Hepatocyte (in vitro differentiated cells): ENCODE data around the gene TMEM237. TPM values are rescaled to one million over a fixed set of nuclear protein-coding genes. Genes with fewer than 3 reads are reported as not detected.

ENCODE experiments used
- DNase-seq: peaks from one replicate; pipeline ENCODE4 v3.0.0-alpha.2; 2016; ENCODE audit warnings: low spot score
- H2AFZ ChIP-seq: fragments of 200-600 bp; sonication (generic); 2 replicates; pipeline ENCODE4 v1.6.0; 2016; ENCODE audit warnings: antibody characterized with exemption, mild to moderate bottlenecking
- H3K27ac ChIP-seq: fragments of 200-600 bp; sonication (generic); 2 replicates; pipeline ENCODE4 v1.5.1; 2016; ENCODE audit warnings: mild to moderate bottlenecking
- H3K27me3 ChIP-seq: fragments of 200-600 bp; sonication (generic); 2 replicates; pipeline ENCODE4 v1.6.1; 2016
- H3K36me3 ChIP-seq: fragments of 200-600 bp; sonication (generic); replicated peaks from 2 replicates; pipeline ENCODE4 v1.5.1; 2016; ENCODE audit warnings: low read depth; ENCODE audit not compliant: insufficient read depth
- H3K4me1 ChIP-seq: fragments of 200-600 bp; sonication (generic); 2 replicates; pipeline ENCODE4 v1.5.1; 2016; ENCODE audit warnings: mild to moderate bottlenecking, moderate library complexity; ENCODE audit not compliant: insufficient read depth
- H3K4me2 ChIP-seq: fragments of 200-600 bp; sonication (generic); 2 replicates; pipeline ENCODE4 v1.6.0; 2016
- H3K4me3 ChIP-seq: fragments of 200-600 bp; sonication (generic); 2 replicates; pipeline ENCODE4 v1.5.1; 2016; ENCODE audit warnings: mild to moderate bottlenecking
- H3K79me2 ChIP-seq: fragments of 200-600 bp; sonication (generic); 2 replicates; pipeline ENCODE4 v1.6.0; 2017; ENCODE audit warnings: mild to moderate bottlenecking
- H3K9me2 ChIP-seq: fragments of 200-600 bp; sonication (generic); replicated peaks from 2 replicates; pipeline ENCODE4 v1.6.0; 2017; ENCODE audit warnings: mild to moderate bottlenecking; ENCODE audit not compliant: insufficient read depth
- H3K9me3 ChIP-seq: fragments of 200-600 bp; sonication (generic); 2 replicates; pipeline ENCODE4 v1.5.1; 2016; ENCODE audit warnings: low read depth, mild to moderate bottlenecking
- H4K20me1 ChIP-seq: fragments of 200-600 bp; sonication (generic); 2 replicates; pipeline ENCODE4 v1.6.0; 2016; ENCODE audit warnings: mild to moderate bottlenecking; ENCODE audit not compliant: insufficient read depth, poor library complexity, severe bottlenecking
- CTCF ChIP-seq: fragments of 200-600 bp; sonication (generic); IDR thresholded peaks from 2 replicates; pipeline ENCODE4 v1.5.1; 2016; ENCODE audit warnings: antibody characterized with exemption, mild to moderate bottlenecking; ENCODE audit not compliant: poor library complexity
- EZH2 ChIP-seq: fragments of 200-600 bp; sonication (generic); IDR thresholded peaks from 2 replicates; pipeline ENCODE4 v1.6.1; 2016; ENCODE audit warnings: antibody characterized with exemption, mild to moderate bottlenecking, borderline replicate concordance
- EZH2phosphoT487 ChIP-seq: fragments of 200-600 bp; sonication (generic); IDR thresholded peaks from one replicate; pipeline ENCODE4 v1.6.1; 2018; ENCODE audit warnings: antibody characterized with exemption, mild to moderate bottlenecking, low read depth, moderate library complexity; ENCODE audit not compliant: unreplicated experiment, severe bottlenecking
- WGBS: methylation state at CpG from one replicate; pipeline ENCODE4 v1.1.6; 2016; ENCODE audit warnings: low lambda C conversion rate; ENCODE audit errors: missing lambda C conversion rate; 5-methylcytosine and 5-hydroxymethylcytosine counted together
- polyA plus RNA-seq: library from polyadenylated mRNA; unstranded; fragments of >200 nt; fragmentation: Nextera tagmentation; extraction: Ambion mirVana; gene quantifications from 2 replicates; pipeline ENCODE4 v1.2.1, GENCODE V29; 2016
- total RNA-seq: library from RNA; depleted of rRNA; stranded (reverse); fragments of >200 nt; gene quantifications from 2 replicates; pipeline ENCODE4 v1.2.3, GENCODE V29; 2014

TMEM237 gene
- total RNA-seq (33.2 and 33.6 TPM in 2 replicates), polyA plus RNA-seq (26.9 TPM in 2 replicates)

- peak; percentile 68 for DNase-seq
Observed at GRCh38 chr2:201643216-201643890, at the start of gene TMEM237. Gene TMEM237, minus strand, starts transcription at chr2:201643503. Its CDS starts 103 bp downstream, at chr2:201643400.

GRCh38 chr2:201685156-201685555, 41.9 kb upstream of the TMEM237 start:
- WGBS = 89% methylated on average over 3 of the region's 3 CpGs
- Histone ChIP-seq H3K36me3 (no peaks in the 10 kb centered on the region), H3K27ac (no peak overlapping the region), H3K27me3 (no peaks in the 10 kb centered on the region), H3K9me3 (no peaks in the 10 kb centered on the region), H2AFZ (no peak overlapping the region), H4K20me1 (no peaks in the 10 kb centered on the region), H3K79me2 (no peaks in the 10 kb centered on the region), H3K4me1 (no peaks in the 10 kb centered on the region), H3K4me2 (no peak overlapping the region), H3K9me2 (no peaks in the 10 kb centered on the region), H3K4me3 (no peak overlapping the region)
- no peak for DNase-seq
- TF ChIP-seq EZH2 (no peak), EZH2phosphoT487 (no peak), CTCF (no peak)

More at GRCh38 chr2:201643216-201643890, at the start of gene TMEM237:
- Histone ChIP-seq H2AFZ (peak within 1 kb of the TSS; percentile 90), H3K4me1 (peaks cover 5% of the 10 kb centered on the region), H3K36me3 (no peaks in the 10 kb centered on the region), H3K9me3 (no peaks in the 10 kb centered on the region), H3K9me2 (no peaks in the 10 kb centered on the region), H4K20me1 (no peaks in the 10 kb centered on the region), H3K27me3 (no peaks in the 10 kb centered on the region), H3K79me2 (peaks cover 8% of the 10 kb centered on the region), H3K4me2 (peak within 1 kb of the TSS; percentile 86), H3K27ac (peak within 1 kb of the TSS; percentile 97), H3K4me3 (peak within 1 kb of the TSS; percentile 94)
- 5% methylated on average over 9 of the region's 41 CpGs for WGBS
- TF ChIP-seq EZH2phosphoT487 (no peak), CTCF (no peak), EZH2 (no peak)

GRCh38 chr2:201680743-201681142, 37.4 kb upstream of the TMEM237 start:
- Histone ChIP-seq H3K27me3 (no peaks in the 10 kb centered on the region), H3K4me2 (no peak overlapping the region), H3K4me3 (no peak overlapping the region), H3K27ac (no peak overlapping the region), H3K4me1 (no peaks in the 10 kb centered on the region), H3K9me3 (no peaks in the 10 kb centered on the region), H3K79me2 (no peaks in the 10 kb centered on the region), H3K9me2 (no peaks in the 10 kb centered on the region), H3K36me3 (no peaks in the 10 kb centered on the region), H2AFZ (no peak overlapping the region), H4K20me1 (no peaks in the 10 kb centered on the region)
- no peak for DNase-seq
- TF ChIP-seq CTCF = no peak
- no peak for TF ChIP-seq EZH2phosphoT487
- TF ChIP-seq EZH2 = no peak
- 43% methylated on average over 9 of the region's 9 CpGs for WGBS
